Stimulated activated effector memory CD8-positive, alpha-beta T cell treated with anti-CD3 and anti-CD28 coated beads, Interleukin-12 subunit alpha, Interleukin-12 subunit beta, amount 100 ng/mL, for 72 hours (primary cell): ENCODE measurements around the gene LHX1.
A peak's percentile ranks its signal among the peaks of the same experiment; 100 is the strongest.

Experiments
- ATAC-seq: fragments of 150-1000 bp; cut with Tn5 transposase; 2 replicates; pipeline ENCODE4 v1.10.0; 2021
- DNase-seq, 2 donors: peaks; one replicate each; pipeline ENCODE4 v3.0.0; 2021 to 2022; ENCODE audit warnings: low spot score in 2 of 2
- H3K27ac Mint-ChIP-seq: one replicate; pipeline ENCODE4 v1.8.0; 2022; ENCODE audit warnings: mild to moderate bottlenecking, mixed read lengths
- H3K36me3 Mint-ChIP-seq: one replicate; pipeline ENCODE4 v1.8.0; 2022; ENCODE audit warnings: mild to moderate bottlenecking, mixed read lengths
- H3K4me1 Mint-ChIP-seq: one replicate; pipeline ENCODE4 v1.8.0; 2022; ENCODE audit warnings: mixed read lengths
- H3K4me3 Mint-ChIP-seq: one replicate; pipeline ENCODE4 v1.8.0; 2022; ENCODE audit warnings: mild to moderate bottlenecking, mixed read lengths
- H3K9me3 Mint-ChIP-seq: one replicate; pipeline ENCODE4 v1.8.0; 2022; ENCODE audit warnings: mixed read lengths

The LHX1 gene

GRCh38 chr17:36937001-36937958 lies at the start of gene LHX1:
LHX1 (plus strand) TSS chr17:36937475; CDS start chr17:36938198, 723 bp downstream.
- peaks cover 83% of the 10 kb centered on the region for H3K4me1 Mint-ChIP-seq
- H3K36me3 Mint-ChIP-seq, result peaks cover 21% of the 10 kb centered on the region
- peak within 1 kb of the TSS; percentile 50 for H3K27ac Mint-ChIP-seq
- no peaks in the 10 kb centered on the region for H3K9me3 Mint-ChIP-seq
- peak within 1 kb of the TSS; percentile 78 for H3K4me3 Mint-ChIP-seq
- ATAC-seq (no peak), DNase-seq (no peak)

DNA sequence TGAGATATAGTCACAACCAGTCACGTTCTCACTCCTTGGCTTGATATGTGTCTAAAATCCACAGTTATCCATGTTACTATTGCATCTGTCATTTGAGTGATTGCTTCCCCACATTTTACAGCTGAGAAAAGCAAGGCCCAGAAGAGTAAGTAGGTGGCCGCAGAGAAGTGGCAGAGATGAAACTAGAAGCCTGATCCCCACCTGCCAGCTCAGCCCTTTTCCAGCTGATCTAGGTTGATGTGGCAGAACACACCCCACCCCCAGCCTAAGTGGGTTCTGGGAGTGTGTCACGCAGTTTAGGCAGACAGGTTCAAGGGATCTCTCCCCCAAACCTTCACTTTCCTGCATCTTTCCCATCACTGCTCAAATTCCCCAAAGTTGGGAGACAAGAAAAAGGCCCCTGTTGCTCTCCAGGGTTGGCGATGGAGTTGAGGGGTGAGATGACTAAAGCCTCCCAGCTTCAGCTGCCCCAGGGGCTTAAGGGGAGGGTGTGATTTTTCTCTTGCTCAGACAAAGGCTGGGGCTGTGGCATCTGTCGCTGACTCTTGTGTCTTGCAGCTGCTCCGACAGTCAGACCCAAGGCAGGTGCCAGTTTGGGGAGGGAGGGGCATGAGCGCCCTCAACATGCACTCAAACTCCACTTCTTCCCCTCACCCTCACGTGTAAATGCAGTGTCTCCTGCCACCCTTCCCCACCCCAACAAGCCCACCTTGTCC lies 48.9 kb upstream of the LHX1 start:
- ATAC-seq, result no peak
- Mint-ChIP-seq H3K4me3 (no peak overlapping the region), H3K27ac (no peak overlapping the region), H3K36me3 (no peaks in the 10 kb centered on the region), H3K9me3 (no peaks in the 10 kb centered on the region), H3K4me1 (no peaks in the 10 kb centered on the region)
- no peak for DNase-seq

DNA sequence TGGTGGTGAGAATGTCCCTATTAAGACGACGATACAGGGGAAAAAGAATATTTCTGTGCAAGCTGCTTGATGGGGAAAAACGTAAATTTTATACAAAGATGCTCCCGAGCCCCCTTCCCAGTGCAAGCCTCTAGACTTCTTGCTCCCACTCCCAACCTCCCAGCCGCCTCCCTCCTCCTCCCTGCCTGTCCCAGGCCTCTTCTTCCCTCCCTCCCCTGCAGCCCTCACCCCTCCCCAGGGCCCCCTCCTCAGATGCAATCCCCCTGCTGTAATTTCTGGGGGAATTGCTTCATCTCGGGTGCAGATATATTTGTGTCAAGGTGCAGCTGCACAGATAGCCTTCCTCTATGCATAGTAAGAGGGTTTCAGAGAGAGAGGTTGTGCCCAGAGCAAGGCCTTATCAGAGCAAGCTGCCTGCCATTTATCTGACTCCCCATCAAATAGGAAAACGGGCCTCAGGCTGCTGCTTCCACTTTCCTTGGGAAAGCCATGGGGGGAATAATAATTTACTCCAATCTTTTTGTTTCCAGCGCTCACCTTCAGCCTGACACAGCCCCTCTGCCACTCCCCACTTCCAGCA lies 47.4 kb upstream of the LHX1 start:
- no peaks in the 10 kb centered on the region for H3K4me1 Mint-ChIP-seq
- no peaks in the 10 kb centered on the region for H3K9me3 Mint-ChIP-seq
- H3K27ac Mint-ChIP-seq, result no peak overlapping the region
- H3K4me3 Mint-ChIP-seq, result no peak overlapping the region
- ATAC-seq, result no peak
- H3K36me3 Mint-ChIP-seq, result no peaks in the 10 kb centered on the region
- no peak for DNase-seq

DNA sequence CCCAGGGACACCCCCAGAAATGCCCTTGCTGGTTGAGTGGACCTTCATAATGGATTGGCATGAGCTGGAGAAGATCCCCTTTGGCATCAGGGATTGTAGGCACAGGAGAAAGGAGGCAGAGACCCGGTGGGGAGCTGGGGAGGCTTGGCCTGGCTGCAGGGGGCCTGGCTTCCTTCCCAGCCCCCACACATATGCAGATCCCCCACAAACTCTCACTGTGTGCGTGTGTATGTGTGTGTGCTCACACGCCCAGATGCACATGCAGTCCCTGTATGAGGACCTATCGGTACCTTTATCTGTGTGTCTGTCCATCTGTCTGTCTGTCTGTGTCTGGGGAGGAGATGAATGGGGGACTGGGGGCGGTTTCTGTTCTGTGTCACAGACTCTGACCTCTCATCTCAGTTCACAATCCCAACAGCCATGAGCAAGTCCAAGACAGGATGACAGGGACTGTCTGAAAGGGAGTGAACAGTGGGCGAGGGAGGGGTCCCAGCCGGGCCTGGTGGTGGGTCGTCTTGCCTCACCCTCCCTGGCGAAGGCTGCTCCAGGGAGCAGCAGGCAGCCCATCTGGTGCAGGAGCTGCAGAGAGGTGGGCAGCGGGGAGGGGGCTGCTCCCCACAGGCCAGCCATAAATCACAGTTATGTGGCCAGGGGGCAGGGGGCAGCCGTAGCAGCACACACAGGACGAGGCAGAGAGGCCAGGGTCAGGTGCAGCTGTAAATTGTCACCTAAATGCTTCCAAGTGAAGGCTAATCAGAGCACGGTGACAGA lies 46.7 kb upstream of the LHX1 start:
- ATAC-seq (no peak), DNase-seq (no peak)
- no peak overlapping the region for H3K4me3 Mint-ChIP-seq
- no peaks in the 10 kb centered on the region for H3K9me3 Mint-ChIP-seq
- H3K36me3 Mint-ChIP-seq, result no peaks in the 10 kb centered on the region
- H3K4me1 Mint-ChIP-seq, result no peaks in the 10 kb centered on the region
- no peak overlapping the region for H3K27ac Mint-ChIP-seq

DNA sequence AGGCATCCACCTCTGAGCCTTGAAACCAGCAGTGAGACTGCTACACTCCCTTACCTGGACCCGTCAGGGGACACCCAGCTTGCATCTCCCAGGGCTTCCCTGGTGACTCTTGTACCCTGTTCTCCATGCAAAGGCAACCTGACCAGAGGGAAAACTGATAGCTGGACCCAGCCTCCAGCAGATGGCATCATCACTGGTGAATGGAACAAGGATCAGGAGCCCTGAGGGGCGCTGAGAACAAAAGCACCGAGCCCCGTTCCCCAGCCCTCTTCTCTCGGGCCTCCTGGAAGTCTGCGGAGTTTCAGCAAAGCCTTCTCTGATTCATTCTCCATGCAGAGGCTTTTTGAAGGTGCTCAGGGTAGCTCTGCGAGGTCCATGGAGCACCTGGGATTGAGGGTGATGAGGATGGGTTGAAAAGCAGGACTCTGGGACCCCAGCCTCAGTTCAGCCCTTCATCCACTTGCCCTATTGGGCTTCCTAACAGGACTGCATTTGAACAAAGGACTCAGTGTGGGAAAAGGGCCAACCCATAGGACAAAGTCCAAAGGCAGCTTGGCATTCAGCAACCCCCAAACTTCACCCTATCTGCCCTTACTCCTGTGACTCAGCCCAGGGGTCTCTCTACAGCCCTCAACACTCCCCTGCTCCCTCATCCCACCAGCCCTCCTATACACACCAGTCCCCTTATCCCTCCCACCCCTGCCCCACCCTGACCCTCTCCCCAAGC lies 45.0 kb upstream of the LHX1 start:
- DNase-seq, result no peak
- Mint-ChIP-seq H3K27ac (no peak overlapping the region), H3K9me3 (no peaks in the 10 kb centered on the region), H3K4me3 (no peak overlapping the region), H3K36me3 (no peaks in the 10 kb centered on the region), H3K4me1 (no peaks in the 10 kb centered on the region)
- no peak for ATAC-seq

GRCh38 chr17:36894177-36894576 lies 43.1 kb upstream of the LHX1 start:
- H3K9me3 Mint-ChIP-seq, result no peaks in the 10 kb centered on the region
- H3K36me3 Mint-ChIP-seq, result no peaks in the 10 kb centered on the region
- no peak for DNase-seq
- ATAC-seq, result no peak
- no peak overlapping the region for H3K27ac Mint-ChIP-seq
- no peak overlapping the region for H3K4me3 Mint-ChIP-seq
- no peaks in the 10 kb centered on the region for H3K4me1 Mint-ChIP-seq

DNA sequence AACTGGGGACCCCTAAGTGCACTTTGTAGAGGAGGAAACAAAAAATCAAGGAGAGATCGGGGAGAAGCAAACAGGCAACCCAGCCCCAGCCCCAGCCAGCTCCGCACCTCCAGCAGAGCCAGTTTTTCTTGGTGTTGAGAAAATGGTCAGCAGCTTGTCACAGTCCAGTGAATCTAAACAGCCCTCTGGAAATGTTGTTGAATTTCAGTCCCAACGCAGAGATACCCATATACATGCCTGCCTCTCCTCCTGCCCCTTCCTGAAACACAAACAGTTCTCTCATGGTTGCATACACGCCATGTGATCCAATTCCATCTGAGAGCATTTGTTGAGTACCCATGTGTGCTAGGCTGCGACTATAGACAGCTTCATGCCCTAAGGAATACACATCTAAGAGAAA lies 42.4 kb upstream of the LHX1 start:
- Mint-ChIP-seq H3K27ac (no peak overlapping the region), H3K4me1 (no peaks in the 10 kb centered on the region), H3K36me3 (no peaks in the 10 kb centered on the region), H3K4me3 (no peak overlapping the region), H3K9me3 (no peaks in the 10 kb centered on the region)
- DNase-seq, result no peak
- ATAC-seq, result no peak

DNA sequence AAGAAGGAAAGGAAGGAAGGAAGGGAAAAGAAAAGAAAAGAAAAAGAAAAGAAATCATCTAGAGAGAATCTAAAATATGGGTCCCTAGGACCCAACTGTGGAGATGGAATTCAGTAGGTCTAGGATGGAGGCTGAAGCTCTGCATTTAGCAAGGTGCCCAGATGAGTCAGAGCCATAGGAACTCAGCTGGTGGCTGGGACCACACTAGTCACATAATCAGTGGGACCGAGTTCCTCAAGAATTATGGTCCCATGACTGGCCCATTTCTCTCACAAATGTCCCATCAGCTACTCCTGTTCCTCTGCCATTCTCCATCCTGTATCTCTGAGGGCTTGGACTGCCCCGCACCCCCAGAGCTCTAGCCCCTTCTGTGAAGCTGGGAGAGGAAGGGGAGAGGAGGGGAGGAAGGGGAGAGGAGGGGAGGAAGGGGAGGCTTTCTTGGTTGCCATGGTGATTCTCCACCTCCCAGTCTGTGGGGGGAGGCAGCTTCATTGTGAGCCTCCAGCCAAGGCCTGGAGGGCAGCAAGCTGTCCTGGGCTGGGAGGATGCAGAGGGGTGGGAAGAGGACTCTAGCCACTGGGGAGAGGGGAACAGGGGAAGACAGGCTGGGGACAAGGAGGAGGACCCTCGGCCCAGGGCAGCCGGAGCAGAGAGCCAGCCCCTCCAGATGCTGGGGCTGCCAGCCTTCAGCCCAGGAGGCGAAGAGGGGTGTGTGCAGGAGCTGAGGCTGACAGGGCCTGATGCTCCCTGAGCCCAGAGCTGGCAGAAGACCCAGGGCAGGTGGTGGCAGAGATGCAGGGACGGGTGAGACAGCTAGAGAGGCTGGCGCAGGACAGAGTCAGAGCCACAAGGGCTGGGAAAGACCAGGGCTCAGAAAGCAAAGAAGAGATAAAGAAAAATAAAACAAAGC lies 37.8 kb upstream of the LHX1 start:
- Mint-ChIP-seq H3K27ac (no peak overlapping the region), H3K36me3 (no peaks in the 10 kb centered on the region), H3K4me1 (no peaks in the 10 kb centered on the region), H3K4me3 (no peak overlapping the region), H3K9me3 (no peaks in the 10 kb centered on the region)
- DNase-seq, result no peak
- peak; percentile 27 for ATAC-seq

DNA sequence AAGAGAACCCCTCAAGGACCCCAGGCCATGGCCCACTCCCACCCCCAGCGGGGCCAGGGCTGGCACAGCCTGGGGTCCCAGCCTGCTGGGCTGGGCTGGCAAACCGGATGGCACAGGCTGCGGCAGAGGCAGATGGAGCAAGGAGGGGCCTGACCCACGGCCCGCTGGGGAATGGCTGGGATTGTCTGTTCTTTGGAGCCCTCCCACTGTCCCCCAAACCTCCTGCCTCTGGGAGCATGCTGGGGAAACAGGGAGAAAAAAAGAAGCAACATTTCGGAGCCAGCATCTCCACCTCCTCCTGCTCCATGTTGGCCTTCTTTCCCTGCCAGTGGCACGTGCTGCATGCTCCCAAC lies 37.1 kb upstream of the LHX1 start:
- Mint-ChIP-seq H3K9me3 (no peaks in the 10 kb centered on the region), H3K36me3 (no peaks in the 10 kb centered on the region), H3K4me3 (no peak overlapping the region), H3K4me1 (no peaks in the 10 kb centered on the region), H3K27ac (no peak overlapping the region)
- ATAC-seq (no peak), DNase-seq (no peak)

- H3K9me3 Mint-ChIP-seq, result no peaks in the 10 kb centered on the region
- H3K27ac Mint-ChIP-seq, result no peak overlapping the region
- H3K4me3 Mint-ChIP-seq, result no peak overlapping the region
- ATAC-seq, result no peak
- H3K4me1 Mint-ChIP-seq, result no peaks in the 10 kb centered on the region
- DNase-seq, result no peak
- no peaks in the 10 kb centered on the region for H3K36me3 Mint-ChIP-seq
Observed at GRCh38 chr17:36901506-36901905, 35.8 kb upstream of the LHX1 start.

- Mint-ChIP-seq H3K27ac (no peak overlapping the region), H3K9me3 (no peaks in the 10 kb centered on the region), H3K4me1 (no peaks in the 10 kb centered on the region), H3K4me3 (no peak overlapping the region), H3K36me3 (no peaks in the 10 kb centered on the region)
- ATAC-seq (no peak), DNase-seq (no peak)
Observed at GRCh38 chr17:36907407-36907806, 29.9 kb upstream of the LHX1 start.

- Mint-ChIP-seq H3K27ac (no peak overlapping the region), H3K36me3 (no peaks in the 10 kb centered on the region), H3K4me3 (no peak overlapping the region), H3K4me1 (no peaks in the 10 kb centered on the region), H3K9me3 (no peaks in the 10 kb centered on the region)
- no peak for ATAC-seq
- DNase-seq, result no peak
Observed at GRCh38 chr17:36910513-36910912, 26.8 kb upstream of the LHX1 start.

GRCh38 chr17:36911001-36911400 lies 26.3 kb upstream of the LHX1 start:
- no peak for DNase-seq
- Mint-ChIP-seq H3K4me3 (no peak overlapping the region), H3K9me3 (no peaks in the 10 kb centered on the region)

GRCh38 chr17:36913132-36913531 lies 24.1 kb upstream of the LHX1 start:
- H3K27ac Mint-ChIP-seq, result no peak overlapping the region
- H3K4me1 Mint-ChIP-seq, result peaks cover 1% of the 10 kb centered on the region
- DNase-seq (no peak), ATAC-seq (no peak)
- no peak overlapping the region for H3K4me3 Mint-ChIP-seq
- no peaks in the 10 kb centered on the region for H3K36me3 Mint-ChIP-seq
- no peaks in the 10 kb centered on the region for H3K9me3 Mint-ChIP-seq

More at GRCh38 chr17:36911001-36911400, 26.3 kb upstream of the LHX1 start:
- H3K4me1 Mint-ChIP-seq, result no peaks in the 10 kb centered on the region
- H3K36me3 Mint-ChIP-seq, result no peaks in the 10 kb centered on the region
- H3K27ac Mint-ChIP-seq, result no peak overlapping the region
- ATAC-seq, result no peak
